Breast epithelium (tissue), 4 donors: ENCODE results near the gene SHCBP1. TPM values are rescaled to one million over a fixed set of nuclear protein-coding genes. Genes with fewer than 3 reads are reported as not detected.

Source experiments
- DNase-seq, 2 donors: peaks; one replicate each; pipeline ENCODE4 v3.0.0-alpha.2; 2019; ENCODE audit warnings: low spot score in 2 of 2
- H3K27ac ChIP-seq, 2 donors: fragments of 200-600 bp; sonication (generic) in 1 of 2; one replicate each; pipeline ENCODE4 v1.5.1; 2016 to 2019; ENCODE audit warnings: mild to moderate bottlenecking in 1 of 2
- H3K27me3 ChIP-seq, 2 donors: fragments of 200-600 bp; sonication (generic) in 1 of 2; one replicate each; pipeline versions ENCODE4 v1.5.1 to v1.6.0; 2017 to 2019; ENCODE audit warnings: control low read depth in 1 of 2, mild to moderate bottlenecking in 1 of 2
- H3K36me3 ChIP-seq: fragments of 200-600 bp; one replicate; pipeline ENCODE4 v1.5.1; 2019
- H3K4me1 ChIP-seq, 2 donors: fragments of 200-600 bp; sonication (generic); one replicate each; pipeline ENCODE4 v1.5.1; 2016 to 2019; ENCODE audit warnings: control low read depth in 1 of 2
- H3K4me3 ChIP-seq, 3 donors: fragments of 200-600 bp; sonication (generic); 1 replicate in 2 of 3; 2 replicates in 1 of 3; pipeline ENCODE4 v1.5.1; 2016 to 2019; ENCODE audit warnings: mild to moderate bottlenecking in 3 of 3, moderate library complexity in 2 of 3
- H3K9me3 ChIP-seq, 2 donors: fragments of 200-600 bp; sonication (generic) in 1 of 2; one replicate each; pipeline ENCODE4 v1.5.1; 2016 to 2019; ENCODE audit warnings: control low read depth in 1 of 2
- POLR2A ChIP-seq: fragments of 450-650 bp; IDR thresholded peaks from one replicate; pipeline ENCODE4 v1.6.1; 2016; ENCODE audit warnings: antibody characterized with exemption, mild to moderate bottlenecking, moderate library complexity
- POLR2AphosphoS5 ChIP-seq, 3 donors: sonication (generic); formaldehyde crosslinking; IDR thresholded peaks; one replicate each; pipeline ENCODE4 v1.6.1; 2017; ENCODE audit warnings: antibody characterized with exemption in 3 of 3
- intact Hi-C: fragments of 100-400 bp; cut with DNase I; formaldehyde crosslinking; loops from one replicate; pipeline ENCODE4 v1.15.1; 2023; ENCODE audit warnings: low total_unique reads
- total RNA-seq, 3 donors: library from RNA; depleted of rRNA; stranded (reverse); fragments of >200 nt; gene quantifications; one replicate each; pipeline ENCODE4 v1.1.0, GENCODE V29; 2016
- TF ChIP-seq, protein P1 (sequence below), 3 donors: fragments of 450-650 bp; IDR thresholded peaks; one replicate each; pipeline ENCODE4 v1.5.1; 2016 to 2017; ENCODE audit warnings: antibody characterized with exemption in 3 of 3, mild to moderate bottlenecking in 3 of 3, moderate library complexity in 3 of 3

Gene SHCBP1
- total RNA-seq, 3 donors from 2014 or later = 0.33 to 0.96 (median 0.44) TPM

DNA sequence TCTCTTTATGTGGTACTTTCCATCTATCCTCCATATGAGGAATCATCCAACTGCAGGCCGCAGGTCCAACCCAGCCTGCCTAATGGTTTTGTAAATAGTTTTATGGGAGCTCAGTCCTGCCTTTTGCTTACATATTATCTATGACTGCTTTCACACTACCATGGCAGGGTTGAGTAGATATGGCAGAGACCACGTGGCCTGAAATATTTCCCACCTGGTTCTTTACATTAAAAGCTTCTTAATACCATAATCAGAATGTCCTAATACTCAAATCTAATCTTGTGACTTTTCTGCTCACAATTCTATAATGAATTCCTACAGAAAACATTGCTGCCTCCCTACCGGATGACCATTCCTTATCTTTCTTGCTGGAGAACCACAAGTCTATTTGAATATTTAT, 71.7 kb downstream of the SHCBP1 start:
- intact Hi-C loops = no loop called here
- TF ChIP-seq POLR2AphosphoS5 (IDR thresholded peaks at IDR 0.05) = no peak
- TF ChIP-seq, protein P1, sequence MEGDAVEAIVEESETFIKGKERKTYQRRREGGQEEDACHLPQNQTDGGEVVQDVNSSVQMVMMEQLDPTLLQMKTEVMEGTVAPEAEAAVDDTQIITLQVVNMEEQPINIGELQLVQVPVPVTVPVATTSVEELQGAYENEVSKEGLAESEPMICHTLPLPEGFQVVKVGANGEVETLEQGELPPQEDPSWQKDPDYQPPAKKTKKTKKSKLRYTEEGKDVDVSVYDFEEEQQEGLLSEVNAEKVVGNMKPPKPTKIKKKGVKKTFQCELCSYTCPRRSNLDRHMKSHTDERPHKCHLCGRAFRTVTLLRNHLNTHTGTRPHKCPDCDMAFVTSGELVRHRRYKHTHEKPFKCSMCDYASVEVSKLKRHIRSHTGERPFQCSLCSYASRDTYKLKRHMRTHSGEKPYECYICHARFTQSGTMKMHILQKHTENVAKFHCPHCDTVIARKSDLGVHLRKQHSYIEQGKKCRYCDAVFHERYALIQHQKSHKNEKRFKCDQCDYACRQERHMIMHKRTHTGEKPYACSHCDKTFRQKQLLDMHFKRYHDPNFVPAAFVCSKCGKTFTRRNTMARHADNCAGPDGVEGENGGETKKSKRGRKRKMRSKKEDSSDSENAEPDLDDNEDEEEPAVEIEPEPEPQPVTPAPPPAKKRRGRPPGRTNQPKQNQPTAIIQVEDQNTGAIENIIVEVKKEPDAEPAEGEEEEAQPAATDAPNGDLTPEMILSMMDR (IDR thresholded peaks at IDR 0.05) = no peak
- no peak for TF ChIP-seq POLR2A

More for the DNA sequence above, 71.7 kb downstream of the SHCBP1 start:
- Histone ChIP-seq H3K27ac (no peak overlapping the region), H3K9me3 (no peaks in the 10 kb centered on the region), H3K4me1 (no peaks in the 10 kb centered on the region), H3K36me3 (no peaks in the 10 kb centered on the region), H3K27me3 (no peaks in the 10 kb centered on the region), H3K4me3 (no peak overlapping the region)
- no peak for DNase-seq

Other genes starting within 250 kb of the SHCBP1 start
- gene VPS35, start 67.8 kb upstream of the SHCBP1 start, total RNA-seq = 100 to 1,000 TPM in 1 of 3 donors, 10 to 100 TPM in 2; 56.0 to 117 (median 66.9) TPM
- 1 to 10 TPM in 1 of 3 donors, under 1 TPM in 2; 0.66 to 1.3 (median 0.80) TPM for gene ORC6, start 68.3 kb upstream of the SHCBP1 start, total RNA-seq
- under 1 TPM in 2 of 3 donors, not detected in 1; 0.48 to 0.59 TPM for gene MYLK3, start 127.0 kb upstream of the SHCBP1 start, total RNA-seq
- 1 to 10 TPM; 3.6 to 7.6 (median 5.9) TPM for gene C16orf87, start 209.8 kb upstream of the SHCBP1 start, total RNA-seq